ENCODE results near the gene WNK4.

WNK4 gene

GRCh38 chr17:42778570-42778969, 1.8 kb upstream of the WNK4 start:
- in situ Hi-C loops (cut with HindIII; ENCODE audit: low pct_unique_long_range_greater_than_20kb, low sequenced_read_pairs), result no loop called here
- no peak for TF ChIP-seq JUND (IDR thresholded peaks at IDR 0.05; ENCODE audit: low read depth)
- no peak for DNase-seq (ENCODE audit: low read depth in 1 of 2, low spot score in 1 of 2)

- DNase-seq (ENCODE audit: low read depth in 1 of 2, low spot score in 1 of 2), result no peak
- TF ChIP-seq JUND (IDR thresholded peaks at IDR 0.05; ENCODE audit: low read depth), result no peak
- in situ Hi-C loops (cut with HindIII; ENCODE audit: low pct_unique_long_range_greater_than_20kb, low sequenced_read_pairs), result no loop called here
These were observed 990 bp upstream of the WNK4 start for GRCh38 chr17:42779304-42779935.

- in situ Hi-C loops (cut with HindIII; ENCODE audit: low pct_unique_long_range_greater_than_20kb, low sequenced_read_pairs), result no loop called here
- DNase-seq (ENCODE audit: low read depth in 1 of 2, low spot score in 1 of 2), result no peak
- no peak for TF ChIP-seq JUND (IDR thresholded peaks at IDR 0.05; ENCODE audit: low read depth)
These were observed 635 bp downstream of the WNK4 start for GRCh38 chr17:42780851-42781638.

GRCh38 chr17:42781639-42782165, 1.3 kb downstream of the WNK4 start:
- TF ChIP-seq JUND (IDR thresholded peaks at IDR 0.05; ENCODE audit: low read depth), result no peak
- DNase-seq (ENCODE audit: low read depth in 1 of 2, low spot score in 1 of 2), result no peak
- in situ Hi-C loops (cut with HindIII; ENCODE audit: low pct_unique_long_range_greater_than_20kb, low sequenced_read_pairs), result no loop called here

GRCh38 chr17:42782166-42783061, 2.0 kb downstream of the WNK4 start:
- in situ Hi-C loops (cut with HindIII; ENCODE audit: low pct_unique_long_range_greater_than_20kb, low sequenced_read_pairs), result no loop called here
- no peak for DNase-seq (ENCODE audit: low read depth in 1 of 2, low spot score in 1 of 2)

GRCh38 chr17:42783062-42783790, 2.8 kb downstream of the WNK4 start:
- TF ChIP-seq JUND (IDR thresholded peaks at IDR 0.05; ENCODE audit: low read depth), result no peak
- in situ Hi-C loops (cut with HindIII; ENCODE audit: low pct_unique_long_range_greater_than_20kb, low sequenced_read_pairs), result no loop called here
- no peak for DNase-seq (ENCODE audit: low read depth in 1 of 2, low spot score in 1 of 2)

More at GRCh38 chr17:42782166-42783061, 2.0 kb downstream of the WNK4 start:
- no peak for TF ChIP-seq JUND (IDR thresholded peaks at IDR 0.05; ENCODE audit: low read depth)

GRCh38 chr17:42783791-42784138, 3.4 kb downstream of the WNK4 start:
- in situ Hi-C loops (cut with HindIII; ENCODE audit: low pct_unique_long_range_greater_than_20kb, low sequenced_read_pairs), result no loop called here
- DNase-seq (ENCODE audit: low read depth in 1 of 2, low spot score in 1 of 2), result no peak
- TF ChIP-seq JUND (IDR thresholded peaks at IDR 0.05; ENCODE audit: low read depth), result no peak

- in situ Hi-C loops (cut with HindIII; ENCODE audit: low pct_unique_long_range_greater_than_20kb, low sequenced_read_pairs), result no loop called here
- DNase-seq (ENCODE audit: low read depth in 1 of 2, low spot score in 1 of 2), result no peak
- no peak for TF ChIP-seq JUND (IDR thresholded peaks at IDR 0.05; ENCODE audit: low read depth)
These were observed 4.0 kb downstream of the WNK4 start for GRCh38 chr17:42784409-42784808.

GRCh38 chr17:42784811-42785592, 4.6 kb downstream of the WNK4 start:
- in situ Hi-C loops (cut with HindIII; ENCODE audit: low pct_unique_long_range_greater_than_20kb, low sequenced_read_pairs), result no loop called here
- no peak for DNase-seq (ENCODE audit: low read depth in 1 of 2, low spot score in 1 of 2)
- no peak for TF ChIP-seq JUND (IDR thresholded peaks at IDR 0.05; ENCODE audit: low read depth)

GRCh38 chr17:42787266-42787665, 6.9 kb downstream of the WNK4 start:
- no peak for TF ChIP-seq JUND (IDR thresholded peaks at IDR 0.05; ENCODE audit: low read depth)
- in situ Hi-C loops (cut with HindIII; ENCODE audit: low pct_unique_long_range_greater_than_20kb, low sequenced_read_pairs), result no loop called here
- no peak for DNase-seq (ENCODE audit: low read depth in 1 of 2, low spot score in 1 of 2)

- TF ChIP-seq JUND (IDR thresholded peaks at IDR 0.05; ENCODE audit: low read depth), result no peak
- in situ Hi-C loops (cut with HindIII; ENCODE audit: low pct_unique_long_range_greater_than_20kb, low sequenced_read_pairs), result no loop called here
- no peak for DNase-seq (ENCODE audit: low read depth in 1 of 2, low spot score in 1 of 2)
These were observed 11.5 kb downstream of the WNK4 start for GRCh38 chr17:42791948-42792347.
